Prostate gland (tissue), 2 donors: ENCODE results near the gene MUC5AC. TPM values are rescaled to one million over a fixed set of nuclear protein-coding genes. Genes with fewer than 3 reads are reported as not detected.

Experiments used
- DNase-seq: peaks from one replicate; pipeline ENCODE4 v3.0.0-alpha.2; 2019; ENCODE audit warnings: low spot score
- H3K27ac ChIP-seq, 2 donors: fragments of 200-600 bp; sonication (generic); 2 replicates each; pipeline ENCODE4 v1.5.1; 2017 to 2019
- H3K27me3 ChIP-seq: fragments of 200-600 bp; sonication (generic); replicated peaks from 2 replicates; pipeline ENCODE4 v1.5.1; 2019; ENCODE audit not compliant: insufficient read depth
- H3K36me3 ChIP-seq, 2 donors: fragments of 200-600 bp; sonication (generic); 1 replicate in 1 of 2; 2 replicates in 1 of 2; pipeline versions ENCODE4 v1.5.1 to v1.8.1; 2017 to 2019
- H3K4me1 ChIP-seq: fragments of 200-600 bp; sonication (generic); replicated peaks from 2 replicates; pipeline ENCODE4 v1.5.1; 2019
- H3K4me3 ChIP-seq, 2 donors: fragments of 200-600 bp; sonication (generic); 2 replicates each; pipeline ENCODE4 v1.5.1; 2017 to 2019
- H3K9me3 ChIP-seq: fragments of 200-600 bp; sonication (generic); 2 replicates; pipeline ENCODE4 v1.5.1; 2017
- POLR2A ChIP-seq: fragments of 450-650 bp; IDR thresholded peaks from one replicate; pipeline ENCODE4 v1.6.1; 2016; ENCODE audit warnings: antibody characterized with exemption, mild to moderate bottlenecking
- POLR2AphosphoS5 ChIP-seq: sonication (generic); formaldehyde crosslinking; IDR thresholded peaks from one replicate; pipeline ENCODE4 v1.6.1; 2017; ENCODE audit warnings: antibody characterized with exemption
- WGBS: methylation state at CpG from one replicate; pipeline ENCODE4 v1.1.5; 2018; 5-methylcytosine and 5-hydroxymethylcytosine counted together
- intact Hi-C: fragments of 100-400 bp; cut with DNase I; formaldehyde crosslinking; loops from one replicate; pipeline ENCODE4 v1.14.2; 2022
- total RNA-seq, 2 donors: library from RNA; depleted of rRNA; stranded (reverse); fragments of >200 nt; gene quantifications; one replicate each; pipeline ENCODE4 v1.1.0, GENCODE V29; 2016
- TF ChIP-seq, protein P1 (sequence below), 4 experiments: fragments of 200-600 bp in 2 of 4; fragments of 450-650 bp in 2 of 4; sonication (generic) in 2 of 4; IDR thresholded peaks; 1 replicate in 3 of 4; 2 replicates in 1 of 4; pipeline ENCODE4 v1.5.1; 2016 to 2019; ENCODE audit warnings: antibody characterized with exemption in 4 of 4, mild to moderate bottlenecking in 2 of 4, moderate library complexity in 2 of 4

The MUC5AC gene
- total RNA-seq, 2 donors from 2014 or later, result 0.05 to 0.45 TPM

DNA sequence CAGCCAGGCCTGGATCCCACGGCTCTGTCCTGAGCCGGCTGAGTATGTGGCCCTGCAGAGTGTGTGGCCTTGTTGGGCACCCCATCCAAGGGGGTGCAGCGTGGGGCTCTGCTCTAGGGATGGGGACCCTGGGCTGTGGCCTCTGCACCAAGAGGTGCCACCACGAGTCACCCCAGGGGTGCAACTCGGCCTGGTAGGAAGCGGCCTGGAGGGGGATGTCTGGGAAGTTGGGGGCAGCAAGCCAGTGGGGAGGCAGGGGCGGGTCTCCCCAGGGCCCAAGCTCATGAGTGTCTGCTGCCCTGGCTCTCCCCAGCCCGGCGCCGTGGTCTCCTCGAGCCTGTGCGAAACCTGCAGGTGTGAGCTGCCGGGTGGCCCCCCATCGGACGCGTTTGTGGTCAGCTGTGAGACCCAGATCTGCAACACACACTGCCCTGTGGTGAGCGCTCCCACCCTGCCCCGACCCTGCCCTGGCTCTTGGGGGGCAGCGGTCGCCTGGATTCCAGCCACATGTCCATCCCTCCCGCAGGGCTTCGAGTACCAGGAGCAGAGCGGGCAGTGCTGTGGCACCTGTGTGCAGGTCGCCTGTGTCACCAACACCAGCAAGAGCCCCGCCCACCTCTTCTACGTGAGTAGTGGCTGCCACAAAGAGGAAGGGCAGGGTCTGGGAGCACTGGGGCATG lies 40.9 kb downstream of the MUC5AC start:
- 74% methylated on average over 26 of the region's 26 CpGs for WGBS
- intact Hi-C loops, result loop anchor here (5.0 kb wide), 1 partner anchor 384 kb away; no protein-coding TSS in a partner anchor

GRCh38 chr11:1199241-1199750 lies 41.5 kb downstream of the MUC5AC start:
- Histone ChIP-seq H3K4me1 (peaks cover 10% of the 10 kb centered on the region), H3K9me3 (no peaks in the 10 kb centered on the region), H3K4me3 (no peak overlapping the region), H3K27ac (no peak overlapping the region), H3K27me3 (peaks cover 12% of the 10 kb centered on the region), H3K36me3 (no peaks in the 10 kb centered on the region)
- intact Hi-C loops, result loop anchor here (5.0 kb wide), 1 partner anchor 383 kb away; no protein-coding TSS in a partner anchor
- no peak for DNase-seq
- WGBS, result 57% methylated on average over 27 of the region's 27 CpGs
- TF ChIP-seq POLR2A (no peak), POLR2AphosphoS5 (no peak)
- TF ChIP-seq, protein P1, sequence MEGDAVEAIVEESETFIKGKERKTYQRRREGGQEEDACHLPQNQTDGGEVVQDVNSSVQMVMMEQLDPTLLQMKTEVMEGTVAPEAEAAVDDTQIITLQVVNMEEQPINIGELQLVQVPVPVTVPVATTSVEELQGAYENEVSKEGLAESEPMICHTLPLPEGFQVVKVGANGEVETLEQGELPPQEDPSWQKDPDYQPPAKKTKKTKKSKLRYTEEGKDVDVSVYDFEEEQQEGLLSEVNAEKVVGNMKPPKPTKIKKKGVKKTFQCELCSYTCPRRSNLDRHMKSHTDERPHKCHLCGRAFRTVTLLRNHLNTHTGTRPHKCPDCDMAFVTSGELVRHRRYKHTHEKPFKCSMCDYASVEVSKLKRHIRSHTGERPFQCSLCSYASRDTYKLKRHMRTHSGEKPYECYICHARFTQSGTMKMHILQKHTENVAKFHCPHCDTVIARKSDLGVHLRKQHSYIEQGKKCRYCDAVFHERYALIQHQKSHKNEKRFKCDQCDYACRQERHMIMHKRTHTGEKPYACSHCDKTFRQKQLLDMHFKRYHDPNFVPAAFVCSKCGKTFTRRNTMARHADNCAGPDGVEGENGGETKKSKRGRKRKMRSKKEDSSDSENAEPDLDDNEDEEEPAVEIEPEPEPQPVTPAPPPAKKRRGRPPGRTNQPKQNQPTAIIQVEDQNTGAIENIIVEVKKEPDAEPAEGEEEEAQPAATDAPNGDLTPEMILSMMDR (IDR thresholded peaks at IDR 0.05), result no peak

More for the DNA sequence above, 40.9 kb downstream of the MUC5AC start:
- H3K36me3 ChIP-seq, result no peaks in the 10 kb centered on the region
- peaks cover 12% of the 10 kb centered on the region for H3K27me3 ChIP-seq
- TF ChIP-seq POLR2AphosphoS5, result no peak
- H3K4me3 ChIP-seq, result no peak overlapping the region
- no peak overlapping the region for H3K27ac ChIP-seq
- no peak for DNase-seq
- no peaks in the 10 kb centered on the region for H3K9me3 ChIP-seq
- H3K4me1 ChIP-seq, result peaks cover 10% of the 10 kb centered on the region

DNA sequence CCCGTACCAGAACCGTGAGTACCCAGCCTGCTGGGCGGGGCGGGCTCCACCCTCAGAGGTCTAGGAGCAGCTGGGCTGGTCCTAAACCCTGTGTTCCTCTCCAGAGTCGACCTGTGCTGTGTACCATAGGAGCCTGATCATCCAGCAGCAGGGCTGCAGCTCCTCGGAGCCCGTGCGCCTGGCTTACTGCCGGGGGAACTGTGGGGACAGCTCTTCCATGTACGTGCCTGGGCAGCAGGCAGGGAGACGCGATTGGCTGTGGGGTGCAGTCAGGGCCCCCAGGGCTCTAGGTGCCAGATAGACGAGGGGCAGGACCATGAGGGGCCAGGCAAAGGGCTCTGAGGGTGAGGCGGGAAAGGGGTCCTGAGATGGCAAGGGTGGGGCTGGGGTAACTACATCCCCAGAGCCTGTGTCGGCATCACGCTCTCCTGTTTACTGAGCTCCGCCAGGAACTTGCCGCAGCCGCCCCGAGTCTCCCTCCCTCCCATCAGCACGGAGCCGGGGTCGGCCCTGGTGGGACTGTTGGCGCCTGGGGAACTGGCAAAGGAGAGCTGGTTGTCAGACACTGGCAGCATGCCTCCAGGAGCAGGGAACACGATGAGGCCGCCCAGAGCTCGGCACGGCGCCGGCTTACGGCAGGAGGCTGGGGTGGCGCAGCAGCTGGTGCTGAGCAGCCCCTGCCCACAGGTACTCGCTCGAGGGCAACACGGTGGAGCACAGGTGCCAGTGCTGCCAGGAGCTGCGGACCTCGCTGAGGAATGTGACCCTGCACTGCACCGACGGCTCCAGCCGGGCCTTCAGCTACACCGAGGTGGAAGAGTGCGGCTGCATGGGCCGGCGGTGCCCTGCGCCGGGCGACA lies 42.2 kb downstream of the MUC5AC start:
- intact Hi-C loops, result loop anchor here (5.0 kb wide), 1 partner anchor 382 kb away; no protein-coding TSS in a partner anchor
- no peak for TF ChIP-seq POLR2A
- TF ChIP-seq, protein P1 (IDR thresholded peaks at IDR 0.05), result no peak
- TF ChIP-seq POLR2AphosphoS5, result no peak
- 26% methylated on average over 37 of the region's 47 CpGs for WGBS
- Histone ChIP-seq H3K9me3 (no peaks in the 10 kb centered on the region), H3K4me3 (no peak overlapping the region), H3K4me1 (peaks cover 10% of the 10 kb centered on the region), H3K36me3 (no peaks in the 10 kb centered on the region), H3K27ac (no peak overlapping the region), H3K27me3 (peaks cover 12% of the 10 kb centered on the region)
- peak; percentile 39 for DNase-seq

GRCh38 chr11:1200611-1201191 lies 42.9 kb downstream of the MUC5AC start:
- Histone ChIP-seq H3K4me1 (peaks cover 10% of the 10 kb centered on the region), H3K9me3 (no peaks in the 10 kb centered on the region), H3K36me3 (no peaks in the 10 kb centered on the region), H3K4me3 (no peak overlapping the region), H3K27me3 (peaks cover 12% of the 10 kb centered on the region), H3K27ac (no peak overlapping the region)
- WGBS, result 65% methylated on average over 16 of the region's 16 CpGs
- no peak for DNase-seq
- TF ChIP-seq POLR2A (no peak), POLR2AphosphoS5 (no peak)
- TF ChIP-seq, protein P1 (IDR thresholded peaks at IDR 0.05), result no peak
- intact Hi-C loops, result no loop called here
